ENCODE measurements around the gene MMP17. TPM values are rescaled to one million over a fixed set of nuclear protein-coding genes. Genes with fewer than 3 reads are reported as not detected.
"Not testable (repeated sequence)": the region's sequence is repeated elsewhere in the genome, so short reads cannot be mapped to it uniquely, and the experiment has no call there.

The MMP17 gene
- total and polyA plus RNA-seq, 8 donors: 0.58 to 21.5 (median 2.5) TPM

DNA sequence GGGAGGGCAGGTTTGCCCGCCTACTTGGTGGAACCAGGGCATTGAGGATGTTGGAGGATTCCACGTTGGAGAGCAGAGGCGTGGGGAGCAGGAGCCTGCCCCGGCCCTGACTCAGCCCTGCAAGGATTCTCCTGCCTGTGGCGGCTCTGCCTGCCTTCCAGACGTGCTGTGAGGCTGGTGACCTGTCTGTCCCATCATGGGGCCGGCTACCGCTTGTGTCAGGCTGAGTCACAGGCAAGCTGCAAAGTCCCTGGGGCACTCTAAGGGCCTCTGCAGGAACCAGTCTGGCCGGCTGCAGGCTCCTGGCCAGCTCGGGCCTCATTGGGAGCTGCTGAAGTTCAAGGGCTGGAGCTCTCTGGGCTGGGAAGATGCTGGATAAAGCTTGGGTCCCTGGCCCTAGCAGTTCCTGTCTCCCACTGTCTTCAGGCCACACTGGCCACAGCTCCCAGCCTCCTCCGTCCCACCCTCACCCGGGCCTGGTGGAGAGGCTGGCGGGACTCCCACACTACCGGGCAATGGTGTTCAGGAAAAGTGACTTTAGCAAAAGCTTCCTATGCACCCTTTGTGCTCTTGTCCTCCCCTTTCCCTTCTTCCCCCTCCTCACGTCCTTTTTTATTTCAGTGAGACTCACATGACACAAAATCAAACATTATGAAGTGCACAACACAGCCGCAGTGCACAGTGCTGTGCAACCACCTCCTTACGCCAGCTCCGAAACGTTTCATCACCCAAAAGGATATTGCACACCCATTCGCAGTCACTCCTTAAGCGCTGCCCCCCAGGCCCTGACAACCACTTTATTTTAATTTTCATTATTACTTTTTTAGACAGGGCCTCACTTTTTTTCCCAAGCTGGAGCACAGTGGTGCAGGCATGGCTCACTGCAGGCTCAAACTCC lies 44.2 kb downstream of the MMP17 start:
- ATAC-seq: peak in 1 of 4 donors; percentile 55
- no peak for FAIRE-seq
- no peak overlapping the region for H3K4me3 ChIP-seq
- DNase-seq: no peak
- TF ChIP-seq CTCF (IDR thresholded peaks at IDR 0.05): no peak
- H3K27ac ChIP-seq: no peak overlapping the region
- 70 to 74% methylated on average over 21 of the region's 21 CpGs for WGBS, 2 donors
- intact Hi-C loops (cut with DNase I): no loop called here
- H3K9me3 ChIP-seq: no peaks in the 10 kb centered on the region
- no peaks in the 10 kb centered on the region for H3K4me1 ChIP-seq
- no peaks in the 10 kb centered on the region for H3K36me3 ChIP-seq
- no peaks in the 10 kb centered on the region for H3K27me3 ChIP-seq

GRCh38 chr12:131873293-131873692 lies 45.1 kb downstream of the MMP17 start:
- Histone ChIP-seq H3K4me1 (no peaks in the 10 kb centered on the region), H3K27me3 (no peaks in the 10 kb centered on the region), H3K9me3 (no peaks in the 10 kb centered on the region), H3K4me3 (no peak overlapping the region), H3K27ac (no peak overlapping the region), H3K36me3 (no peaks in the 10 kb centered on the region)
- 89 to 94% methylated on average over 20 to 21 of the region's 21 CpGs for WGBS, 2 donors
- FAIRE-seq (no peak), ATAC-seq (no peak), DNase-seq (no peak)
- intact Hi-C loops (cut with DNase I): no loop called here
- no peak for TF ChIP-seq CTCF (IDR thresholded peaks at IDR 0.05)

- H3K9me3 ChIP-seq; intact Hi-C loops (cut with DNase I); H3K27me3 ChIP-seq; FAIRE-seq; H3K4me3 ChIP-seq; H3K27ac ChIP-seq; DNase-seq; H3K36me3 ChIP-seq; ATAC-seq; H3K4me1 ChIP-seq: not testable (repeated sequence)
- WGBS, 2 donors: 73 to 79% methylated on average over 6 of the region's 6 CpGs
These were observed 46.8 kb downstream of the MMP17 start for GRCh38 chr12:131874972-131875371.

DNA sequence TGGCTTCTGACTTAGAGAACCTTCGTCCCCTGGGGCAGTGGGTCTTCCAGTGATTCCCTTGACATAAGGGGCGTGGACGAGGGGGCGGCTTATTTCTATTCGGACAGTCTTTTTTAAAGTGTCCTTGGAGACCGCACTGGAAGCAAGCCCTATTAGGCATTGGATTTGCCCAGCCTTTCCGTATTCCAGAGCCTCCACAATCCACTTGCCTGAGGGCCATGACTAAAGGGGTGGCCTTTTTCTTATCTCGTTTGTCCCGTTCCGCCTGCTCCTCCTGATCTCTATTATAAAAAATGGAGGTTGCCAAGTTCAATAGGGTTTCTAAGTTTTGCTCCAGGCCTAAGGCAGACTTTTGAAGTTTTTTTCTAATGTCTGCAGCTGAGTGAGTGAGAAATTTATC lies 49.0 kb downstream of the MMP17 start:
- H3K36me3 ChIP-seq; FAIRE-seq; H3K4me1 ChIP-seq; H3K4me3 ChIP-seq; ATAC-seq; intact Hi-C loops (cut with DNase I); H3K27ac ChIP-seq; DNase-seq; H3K27me3 ChIP-seq; H3K9me3 ChIP-seq: not testable (repeated sequence)
- WGBS, 2 donors: 68 to 75% methylated on average over 10 of the region's 10 CpGs

- H3K4me3 ChIP-seq; DNase-seq; H3K9me3 ChIP-seq; FAIRE-seq; intact Hi-C loops (cut with DNase I); H3K36me3 ChIP-seq; H3K27ac ChIP-seq; H3K27me3 ChIP-seq; H3K4me1 ChIP-seq; ATAC-seq: not testable (repeated sequence)
- WGBS, 2 donors: 36 to 41% methylated on average over 3 of the region's 3 CpGs
These were observed 50.2 kb downstream of the MMP17 start for GRCh38 chr12:131878436-131878835.

- H3K9me3 ChIP-seq: no peaks in the 10 kb centered on the region
- FAIRE-seq (no peak), ATAC-seq (no peak), DNase-seq (no peak)
- H3K4me3 ChIP-seq: no peak overlapping the region
- no peak for TF ChIP-seq CTCF (IDR thresholded peaks at IDR 0.05)
- intact Hi-C loops (cut with DNase I): no loop called here
- 74 to 81% methylated on average over 16 of the region's 16 CpGs for WGBS, 2 donors
- no peaks in the 10 kb centered on the region for H3K4me1 ChIP-seq
- no peak overlapping the region for H3K27ac ChIP-seq
- H3K36me3 ChIP-seq: no peaks in the 10 kb centered on the region
- no peaks in the 10 kb centered on the region for H3K27me3 ChIP-seq
These were observed 54.8 kb downstream of the MMP17 start for GRCh38 chr12:131882804-131883520.

Measured in pancreas (tissue), 10 donors.